Mucosa of stomach (tissue), 1 donor: Measurements from ENCODE around the gene PCNT.

Experiments
- H3K27me3 ChIP-seq: one replicate; pipeline ENCODE4 v1.7.0; 2013; ENCODE audit warnings: mild to moderate bottlenecking, low read length; ENCODE audit not compliant: control insufficient read depth, insufficient read depth
- H3K36me3 ChIP-seq: one replicate; pipeline ENCODE4 v1.7.0; 2013; ENCODE audit warnings: low read length; ENCODE audit not compliant: control insufficient read depth, insufficient read depth
- H3K4me1 ChIP-seq: one replicate; pipeline ENCODE4 v1.7.0; 2013; ENCODE audit warnings: mild to moderate bottlenecking, low read length; ENCODE audit not compliant: control insufficient read depth, insufficient read depth
- H3K4me3 ChIP-seq: one replicate; pipeline ENCODE4 v1.7.0; 2013; ENCODE audit warnings: low read length
- H3K9ac ChIP-seq: one replicate; pipeline ENCODE4 v1.7.0; 2013; ENCODE audit warnings: mild to moderate bottlenecking, low read length, moderate library complexity
- H3K9me3 ChIP-seq: one replicate; pipeline ENCODE4 v1.7.0; 2013; ENCODE audit warnings: mild to moderate bottlenecking, low read length, moderate library complexity; ENCODE audit not compliant: control insufficient read depth
- donor health status: Pancreatic carcinoma.

Gene PCNT

GRCh38 chr21:46423546-46424038 lies 99.6 kb downstream of the PCNT start:
- peaks cover 7% of the 10 kb centered on the region for H3K36me3 ChIP-seq
- no peaks in the 10 kb centered on the region for H3K27me3 ChIP-seq
- no peaks in the 10 kb centered on the region for H3K4me1 ChIP-seq

GRCh38 chr21:46424039-46424591 lies 100.2 kb downstream of the PCNT start:
- Histone ChIP-seq H3K4me3 (no peak overlapping the region), H3K4me1 (no peaks in the 10 kb centered on the region), H3K36me3 (peaks cover 7% of the 10 kb centered on the region), H3K9ac (no peak overlapping the region), H3K27me3 (no peaks in the 10 kb centered on the region), H3K9me3 (no peaks in the 10 kb centered on the region)

More at GRCh38 chr21:46423546-46424038, 99.6 kb downstream of the PCNT start:
- Histone ChIP-seq H3K4me3 (no peak overlapping the region), H3K9me3 (no peaks in the 10 kb centered on the region), H3K9ac (no peak overlapping the region)

- Histone ChIP-seq H3K9me3 (no peaks in the 10 kb centered on the region), H3K9ac (no peak overlapping the region), H3K4me1 (no peaks in the 10 kb centered on the region), H3K36me3 (peaks cover 7% of the 10 kb centered on the region), H3K27me3 (no peaks in the 10 kb centered on the region), H3K4me3 (no peak overlapping the region)
Measured at GRCh38 chr21:46424621-46425020, 100.7 kb downstream of the PCNT start.

- H3K9ac ChIP-seq, result no peak overlapping the region
- H3K27me3 ChIP-seq, result no peaks in the 10 kb centered on the region
- H3K4me3 ChIP-seq, result no peak overlapping the region
- peaks cover 7% of the 10 kb centered on the region for H3K36me3 ChIP-seq
- H3K9me3 ChIP-seq, result no peaks in the 10 kb centered on the region
- H3K4me1 ChIP-seq, result no peaks in the 10 kb centered on the region
Measured at GRCh38 chr21:46425041-46425440, 101.1 kb downstream of the PCNT start.

GRCh38 chr21:46425571-46425970 lies 101.6 kb downstream of the PCNT start:
- Histone ChIP-seq H3K4me1 (no peaks in the 10 kb centered on the region), H3K36me3 (peaks cover 7% of the 10 kb centered on the region), H3K27me3 (no peaks in the 10 kb centered on the region), H3K4me3 (no peak overlapping the region), H3K9me3 (no peaks in the 10 kb centered on the region), H3K9ac (no peak overlapping the region)

GRCh38 chr21:46426313-46427046 lies 102.5 kb downstream of the PCNT start:
- Histone ChIP-seq H3K27me3 (no peaks in the 10 kb centered on the region), H3K4me1 (no peaks in the 10 kb centered on the region), H3K9me3 (no peaks in the 10 kb centered on the region), H3K36me3 (peaks cover 7% of the 10 kb centered on the region), H3K4me3 (no peak overlapping the region), H3K9ac (no peak overlapping the region)

- no peak overlapping the region for H3K9ac ChIP-seq
- no peaks in the 10 kb centered on the region for H3K27me3 ChIP-seq
- H3K4me3 ChIP-seq, result no peak overlapping the region
- H3K36me3 ChIP-seq, result peaks cover 7% of the 10 kb centered on the region
- no peaks in the 10 kb centered on the region for H3K9me3 ChIP-seq
- H3K4me1 ChIP-seq, result no peaks in the 10 kb centered on the region
Measured at GRCh38 chr21:46427516-46427915, 103.6 kb downstream of the PCNT start.

GRCh38 chr21:46428286-46428685 lies 104.3 kb downstream of the PCNT start:
- peaks cover 7% of the 10 kb centered on the region for H3K36me3 ChIP-seq
- H3K27me3 ChIP-seq, result no peaks in the 10 kb centered on the region
- H3K9ac ChIP-seq, result no peak overlapping the region
- no peaks in the 10 kb centered on the region for H3K4me1 ChIP-seq
- H3K9me3 ChIP-seq, result no peaks in the 10 kb centered on the region
- H3K4me3 ChIP-seq, result no peak overlapping the region

- no peak overlapping the region for H3K9ac ChIP-seq
- H3K4me3 ChIP-seq, result no peak overlapping the region
- no peaks in the 10 kb centered on the region for H3K9me3 ChIP-seq
- no peaks in the 10 kb centered on the region for H3K27me3 ChIP-seq
- no peaks in the 10 kb centered on the region for H3K4me1 ChIP-seq
- H3K36me3 ChIP-seq, result peaks cover 7% of the 10 kb centered on the region
Measured at GRCh38 chr21:46428987-46429710, 105.2 kb downstream of the PCNT start.

GRCh38 chr21:46429754-46430681 lies 106.1 kb downstream of the PCNT start:
- H3K36me3 ChIP-seq, result peaks cover 7% of the 10 kb centered on the region
- H3K9me3 ChIP-seq, result no peaks in the 10 kb centered on the region
- H3K4me3 ChIP-seq, result no peak overlapping the region
- no peaks in the 10 kb centered on the region for H3K27me3 ChIP-seq
- no peaks in the 10 kb centered on the region for H3K4me1 ChIP-seq
- H3K9ac ChIP-seq, result no peak overlapping the region

- Histone ChIP-seq H3K4me1 (no peaks in the 10 kb centered on the region), H3K9me3 (no peaks in the 10 kb centered on the region), H3K4me3 (no peak overlapping the region), H3K9ac (no peak overlapping the region), H3K36me3 (peaks cover 7% of the 10 kb centered on the region), H3K27me3 (no peaks in the 10 kb centered on the region)
Measured at GRCh38 chr21:46431448-46431847, 107.5 kb downstream of the PCNT start.
